HEK293T (cell line): ENCODE measurements around the gene SAT1.

Experiments
- ARNT ChIP-seq: fragments of 450-650 bp; IDR thresholded peaks from 2 replicates; pipeline ENCODE4 v1.6.1; 2017; ENCODE audit warnings: mild to moderate bottlenecking
- ELF4 ChIP-seq: fragments of 450-650 bp; IDR thresholded peaks from 2 replicates; pipeline ENCODE4 v1.6.1; 2017; ENCODE audit warnings: antibody characterized with exemption
- FOXA1 ChIP-seq: fragments of 450-650 bp; IDR thresholded peaks from 2 replicates; pipeline ENCODE4 v1.6.1; 2016; ENCODE audit warnings: mild to moderate bottlenecking
- FOXK2 ChIP-seq: fragments of 450-650 bp; IDR thresholded peaks from 2 replicates; pipeline ENCODE4 v1.6.1; 2016; ENCODE audit warnings: mild to moderate bottlenecking
- FOXM1 ChIP-seq: fragments of 450-650 bp; IDR thresholded peaks from 2 replicates; pipeline ENCODE4 v1.6.1; 2017; ENCODE audit warnings: mild to moderate bottlenecking, borderline replicate concordance
- HDGF ChIP-seq: fragments of 450-650 bp; IDR thresholded peaks from 2 replicates; pipeline ENCODE4 v1.6.1; 2017; ENCODE audit warnings: antibody characterized with exemption, borderline replicate concordance
- L3MBTL2 ChIP-seq: fragments of 450-650 bp; conservative IDR thresholded peaks from 2 replicates; pipeline ENCODE4 v1.6.1; 2016; ENCODE audit warnings: mild to moderate bottlenecking
- LEF1 ChIP-seq: fragments of 450-650 bp; IDR thresholded peaks from 2 replicates; pipeline ENCODE4 v1.6.1; 2017; ENCODE audit warnings: mild to moderate bottlenecking, borderline replicate concordance
- NFRKB ChIP-seq: fragments of 450-650 bp; IDR thresholded peaks from 2 replicates; pipeline ENCODE4 v1.6.1; 2016; ENCODE audit warnings: mild to moderate bottlenecking, moderate library complexity
- PKNOX1 ChIP-seq: fragments of 450-650 bp; IDR thresholded peaks from 2 replicates; pipeline ENCODE4 v1.6.1; 2016
- SP1 ChIP-seq: fragments of 450-650 bp; IDR thresholded peaks from 2 replicates; pipeline ENCODE4 v1.6.1; 2017
- SUZ12 ChIP-seq: fragments of 450-650 bp; IDR thresholded peaks from 2 replicates; pipeline ENCODE4 v1.6.1; 2016; ENCODE audit warnings: mild to moderate bottlenecking
- TARDBP ChIP-seq: fragments of 450-650 bp; IDR thresholded peaks from 2 replicates; pipeline ENCODE4 v1.6.1; 2016
- ZNF384 ChIP-seq: fragments of 450-650 bp; IDR thresholded peaks from 2 replicates; pipeline ENCODE4 v1.6.1; 2016

GRCh38 chrX:23811656-23812055 is 28.7 kb downstream of the SAT1 start:
- TF ChIP-seq SUZ12 (no peak), FOXK2 (no peak), PKNOX1 (no peak), L3MBTL2 (no peak), FOXM1 (no peak), ZNF384 (no peak), NFRKB (no peak), HDGF (no peak), SP1 (no peak), ARNT (no peak), LEF1 (no peak), FOXA1 (no peak), TARDBP (no peak), ELF4 (no peak)
